HepG2 (cell line): ENCODE measurements around the gene JAGN1.

Experiments
- CTCF ChIP-seq: sonication (generic); formaldehyde crosslinking; IDR thresholded peaks from 2 replicates; pipeline ENCODE4 v1.5.0; 2020; ENCODE audit warnings: mild to moderate bottlenecking, missing genetic modification reagents, moderate library complexity
- GTF2F1 ChIP-seq: fragments of 150-350 bp; IDR thresholded peaks from 2 replicates; pipeline ENCODE4 v1.6.1; 2014; ENCODE audit warnings: low read length
- JUND ChIP-seq: sonication (generic); formaldehyde crosslinking; IDR thresholded peaks from 2 replicates; pipeline ENCODE4 v1.8.0; 2022; ENCODE audit warnings: mild to moderate bottlenecking, missing genetic modification reagents
- NR2C2 ChIP-seq: sonication (generic); formaldehyde crosslinking; IDR thresholded peaks from 2 replicates; pipeline ENCODE4 v1.4.0; 2020; ENCODE audit warnings: missing genetic modification reagents, mild to moderate bottlenecking, moderate library complexity, borderline replicate concordance
- TEAD2 ChIP-seq: sonication (generic); formaldehyde crosslinking; IDR thresholded peaks from 2 replicates; pipeline ENCODE4 v1.9.0; 2021; ENCODE audit warnings: missing genetic modification reagents
- ZNF589 ChIP-seq: sonication (generic); formaldehyde crosslinking; conservative IDR thresholded peaks from 2 replicates; pipeline ENCODE4 v1.8.0; 2022; ENCODE audit warnings: mild to moderate bottlenecking, moderate library complexity, missing genetic modification reagents
- ZXDC ChIP-seq: sonication (generic); formaldehyde crosslinking; IDR thresholded peaks from 2 replicates; pipeline ENCODE4 v1.5.0; 2020; ENCODE audit warnings: mild to moderate bottlenecking, missing genetic modification reagents

- TF ChIP-seq GTF2F1, result no peak
- no peak for TF ChIP-seq TEAD2
- no peak for TF ChIP-seq ZNF589 (CRISPR knock-in tag)
- TF ChIP-seq CTCF, result no peak
- TF ChIP-seq ZXDC (CRISPR knock-in tag), result no peak
- no peak for TF ChIP-seq NR2C2 (CRISPR knock-in tag)
- no peak for TF ChIP-seq JUND (CRISPR knock-in tag)
Measured at GRCh38 chr3:9875448-9875847, 15.0 kb upstream of the JAGN1 start.
